ENCODE results near the gene IRF5.
"Not testable (repeated sequence)": the region's sequence is repeated elsewhere in the genome, so short reads cannot be mapped to it uniquely, and the experiment has no call there.

- TF ChIP-seq CTCF (conservative IDR thresholded peaks at IDR 0.05 in 1 of 2, IDR thresholded peaks at IDR 0.05 in 1 of 2; ENCODE audit: extremely low read depth in 1 of 2, insufficient read depth in 1 of 2, low read depth in 1 of 2, low read length in 2 of 2); EZH2 (IDR thresholded peaks at IDR 0.05; ENCODE audit: borderline replicate concordance, low read length): not testable (repeated sequence)
Measured at GRCh38 chr7:128994560-128994959, 56.8 kb downstream of the IRF5 start.

Data from mammary epithelial cell (primary cell).